MCF 10A (cell line): Measurements from ENCODE around the gene WDR73. TPM values are rescaled to one million over a fixed set of nuclear protein-coding genes. Genes with fewer than 3 reads are reported as not detected.

ENCODE experiments used
- BruUV-seq: library from RNA; stranded (reverse); fragments of 400-500 nt; replicated peaks from 2 replicates; lab custom pipeline; 2021; lab: Mats Ljungman, UMichigan
- CTCF ChIA-PET: fragments of 300-600 bp; sonication (Branson Sonifier 250); formaldehyde crosslinking; extraction: SDS; loops from one replicate; lab custom pipeline; 2021; ENCODE audit warnings: antibody characterized with exemption, inconsistent platforms; lab: Yijun Ruan, JAX
- POLR2A ChIA-PET: fragments of 300-600, 350-650 bp; sonication (Branson Sonifier 250); formaldehyde crosslinking; extraction: SDS; loops from one replicate; lab custom pipeline; 2020; ENCODE audit warnings: antibody characterized with exemption, inconsistent platforms; lab: Yijun Ruan, JAX
- DNase-seq: peaks from one replicate; pipeline ENCODE4 v3.0.0-alpha.2; 2018; ENCODE audit not compliant: unreplicated experiment
- H3K27ac Mint-ChIP-seq: one replicate; pipeline ENCODE4 v1.8.0; 2022; ENCODE audit warnings: mild to moderate bottlenecking, low read depth, mixed read lengths; ENCODE audit not compliant: unreplicated experiment
- H3K27me3 Mint-ChIP-seq: one replicate; pipeline ENCODE4 v1.8.0; 2022; ENCODE audit warnings: mixed read lengths; ENCODE audit not compliant: insufficient read depth, unreplicated experiment
- H3K36me3 Mint-ChIP-seq: one replicate; pipeline ENCODE4 v1.8.0; 2022; ENCODE audit warnings: mild to moderate bottlenecking, moderate library complexity, mixed read lengths; ENCODE audit not compliant: insufficient read depth, unreplicated experiment
- H3K4me1 Mint-ChIP-seq: one replicate; pipeline ENCODE4 v1.8.0; 2022; ENCODE audit warnings: mixed read lengths; ENCODE audit not compliant: insufficient read depth, unreplicated experiment
- H3K4me3 Mint-ChIP-seq: one replicate; pipeline ENCODE4 v1.8.0; 2022; ENCODE audit warnings: mild to moderate bottlenecking, moderate library complexity, mixed read lengths; ENCODE audit not compliant: unreplicated experiment
- H3K9me3 Mint-ChIP-seq: one replicate; pipeline ENCODE4 v1.8.0; 2022; ENCODE audit warnings: mixed read lengths; ENCODE audit not compliant: unreplicated experiment
- intact Hi-C: fragments of 100-400 bp; cut with micrococcal nuclease; formaldehyde crosslinking; loops from 2 replicates; pipeline ENCODE4 v1.14.1; 2022
- total RNA-seq: library from RNA; stranded (reverse); gene quantifications from 2 replicates; pipeline ENCODE4 v1.2.3, GENCODE V29; 2022
- TF ChIP-seq, protein P1 (sequence below): fragments of 200-600 bp; IDR thresholded peaks from one replicate; pipeline ENCODE4 v1.8.0; 2022; ENCODE audit warnings: antibody characterized with exemption, mild to moderate bottlenecking; ENCODE audit not compliant: unreplicated experiment

Gene WDR73
- total RNA-seq, 1 experiment from 2014 or later, result 42.1 TPM

DNA sequence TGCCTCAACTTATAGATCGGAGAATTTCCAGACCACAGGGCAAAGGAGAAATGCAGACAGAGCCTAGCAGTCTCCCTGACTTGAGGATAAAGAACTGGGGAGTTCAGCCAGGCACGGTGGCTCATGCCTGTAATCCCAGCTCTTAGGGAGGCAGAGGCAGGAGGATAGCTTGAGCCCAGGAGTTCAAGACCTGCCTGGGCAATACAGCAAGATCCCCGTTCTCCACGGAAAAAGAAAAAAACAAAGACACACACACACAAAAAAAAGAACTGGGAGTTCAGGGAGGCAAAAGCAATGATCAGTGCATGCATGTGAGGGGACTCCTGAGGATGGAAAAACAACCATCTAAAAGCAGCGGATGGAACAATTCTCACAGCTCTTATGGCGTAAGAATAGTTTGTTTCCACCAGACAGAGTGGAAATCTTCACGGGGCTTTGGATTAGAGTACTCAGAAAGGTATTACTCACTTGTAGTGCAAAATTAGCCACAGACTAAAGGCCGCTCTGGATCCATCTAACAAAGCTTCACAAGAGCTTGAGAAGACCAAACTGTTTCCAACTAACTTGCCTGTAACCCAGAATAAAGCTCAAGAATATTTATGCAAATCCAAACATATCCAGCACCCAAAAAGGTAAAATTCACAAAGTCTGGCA, 45.6 kb upstream of the WDR73 start:
- CTCF ChIA-PET, result no interaction called here
- POLR2A ChIA-PET, result interaction anchor here (1.0 to 1.8 kb wide), 3 partner anchors 12 to 16 kb away, joined by 4 to 6 read pairs (median 6); partner anchors contain the start of gene SEC11A
- TF ChIP-seq, protein P1, sequence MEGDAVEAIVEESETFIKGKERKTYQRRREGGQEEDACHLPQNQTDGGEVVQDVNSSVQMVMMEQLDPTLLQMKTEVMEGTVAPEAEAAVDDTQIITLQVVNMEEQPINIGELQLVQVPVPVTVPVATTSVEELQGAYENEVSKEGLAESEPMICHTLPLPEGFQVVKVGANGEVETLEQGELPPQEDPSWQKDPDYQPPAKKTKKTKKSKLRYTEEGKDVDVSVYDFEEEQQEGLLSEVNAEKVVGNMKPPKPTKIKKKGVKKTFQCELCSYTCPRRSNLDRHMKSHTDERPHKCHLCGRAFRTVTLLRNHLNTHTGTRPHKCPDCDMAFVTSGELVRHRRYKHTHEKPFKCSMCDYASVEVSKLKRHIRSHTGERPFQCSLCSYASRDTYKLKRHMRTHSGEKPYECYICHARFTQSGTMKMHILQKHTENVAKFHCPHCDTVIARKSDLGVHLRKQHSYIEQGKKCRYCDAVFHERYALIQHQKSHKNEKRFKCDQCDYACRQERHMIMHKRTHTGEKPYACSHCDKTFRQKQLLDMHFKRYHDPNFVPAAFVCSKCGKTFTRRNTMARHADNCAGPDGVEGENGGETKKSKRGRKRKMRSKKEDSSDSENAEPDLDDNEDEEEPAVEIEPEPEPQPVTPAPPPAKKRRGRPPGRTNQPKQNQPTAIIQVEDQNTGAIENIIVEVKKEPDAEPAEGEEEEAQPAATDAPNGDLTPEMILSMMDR, result no peak
- H3K36me3 Mint-ChIP-seq, result peaks cover 14% of the 10 kb centered on the region
- no peak overlapping the region for H3K4me3 Mint-ChIP-seq
- peaks cover 6% of the 10 kb centered on the region for H3K4me1 Mint-ChIP-seq
- BruUV-seq, result no TSS peak
- H3K27me3 Mint-ChIP-seq, result no peaks in the 10 kb centered on the region
- no peaks in the 10 kb centered on the region for H3K9me3 Mint-ChIP-seq
- intact Hi-C loops, result no loop called here
- DNase-seq, result no peak
- peak overlapping the region; percentile 53 for H3K27ac Mint-ChIP-seq

DNA sequence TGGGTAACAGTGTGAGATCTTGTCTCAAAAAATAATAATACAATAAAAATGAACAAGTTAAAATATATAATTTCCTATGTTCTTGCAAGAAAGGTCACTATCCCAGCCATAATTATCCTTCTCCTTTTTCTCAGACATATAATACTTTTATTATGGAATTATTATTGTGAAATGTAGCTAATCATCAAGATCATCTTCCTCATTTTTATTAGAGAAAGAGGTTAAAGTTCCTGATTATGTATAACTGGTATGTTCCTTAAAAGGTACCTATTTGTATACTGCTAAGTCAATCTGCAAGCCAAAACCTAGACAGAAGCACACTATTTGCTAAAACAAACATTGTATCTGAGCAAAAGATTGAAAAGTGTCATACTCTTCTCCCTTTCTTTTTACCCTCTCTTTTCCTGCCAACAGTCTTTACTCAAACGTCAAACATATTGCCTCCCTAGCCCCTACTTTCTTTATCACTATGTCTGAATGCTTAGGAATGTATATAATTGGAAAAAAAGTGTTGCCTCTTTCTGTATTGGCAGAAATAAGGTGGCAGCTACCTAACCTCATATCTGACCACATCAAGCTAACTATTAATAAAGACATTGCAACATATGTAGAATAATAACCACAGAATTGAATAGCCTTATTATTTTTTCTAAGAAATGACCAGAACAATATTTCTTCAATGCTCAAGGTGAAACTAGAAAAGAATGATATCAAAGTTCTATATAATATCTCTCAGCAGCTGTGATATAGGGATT, 43.3 kb upstream of the WDR73 start:
- no peak for DNase-seq
- no TSS peak for BruUV-seq
- peaks cover 6% of the 10 kb centered on the region for H3K4me1 Mint-ChIP-seq
- intact Hi-C loops, result no loop called here
- peaks cover 12% of the 10 kb centered on the region for H3K36me3 Mint-ChIP-seq
- ChIA-PET POLR2A (interaction anchor here (1.0 to 3.5 kb wide), 4 partner anchors 18 to 50 kb away, joined by 3 to 29 read pairs (median 4); partner anchors contain the start of gene SEC11A), CTCF (interaction anchor here (0.5 kb wide), 1 partner anchor 1277 kb away, joined by 3 read pairs; no protein-coding TSS in a partner anchor)
- TF ChIP-seq, protein P1, result no peak
- H3K27ac Mint-ChIP-seq, result no peak overlapping the region
- no peaks in the 10 kb centered on the region for H3K9me3 Mint-ChIP-seq
- H3K4me3 Mint-ChIP-seq, result no peak overlapping the region
- no peaks in the 10 kb centered on the region for H3K27me3 Mint-ChIP-seq

DNA sequence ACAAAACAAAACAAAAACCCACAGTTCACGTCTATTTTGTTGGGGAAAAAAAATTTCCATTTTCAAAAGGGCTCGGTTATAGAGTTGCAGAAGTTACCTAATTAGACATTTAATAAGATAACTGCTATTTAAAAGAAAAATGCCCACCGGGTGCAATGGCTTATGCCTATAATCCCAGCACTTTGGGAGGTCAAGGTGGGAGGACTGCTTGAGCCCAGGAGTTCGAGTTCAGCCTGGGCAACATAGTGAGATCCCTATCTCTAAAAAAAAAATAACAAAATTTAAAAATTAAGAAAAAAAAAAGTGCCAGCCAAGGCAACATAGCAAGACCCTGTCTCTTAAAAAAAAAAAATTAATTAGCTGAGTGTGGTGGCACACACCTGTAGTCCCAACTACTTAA, 42.7 kb upstream of the WDR73 start:
- no peak for DNase-seq
- Mint-ChIP-seq H3K36me3 (peaks cover 11% of the 10 kb centered on the region), H3K4me1 (peaks cover 6% of the 10 kb centered on the region), H3K27me3 (no peaks in the 10 kb centered on the region), H3K4me3 (no peak overlapping the region), H3K9me3 (no peaks in the 10 kb centered on the region), H3K27ac (no peak overlapping the region)
- TF ChIP-seq, protein P1, result no peak
- ChIA-PET CTCF (interaction anchor here (1.0 kb wide), 1 partner anchor 44 kb away, joined by 3 read pairs; no protein-coding TSS in a partner anchor), POLR2A (interaction anchor here (1.0 to 3.5 kb wide), 2 partner anchors 18 to 51 kb away, joined by 3 to 29 read pairs; partner anchors contain the start of gene SEC11A)
- intact Hi-C loops, result no loop called here
- no TSS peak for BruUV-seq

- TF ChIP-seq, protein P1, result no peak
- H3K9me3 Mint-ChIP-seq, result no peaks in the 10 kb centered on the region
- H3K4me1 Mint-ChIP-seq, result peaks cover 3% of the 10 kb centered on the region
- CTCF ChIA-PET, result no interaction called here
- no peak overlapping the region for H3K27ac Mint-ChIP-seq
- no TSS peak for BruUV-seq
- POLR2A ChIA-PET, result no interaction called here
- intact Hi-C loops, result no loop called here
- DNase-seq, result no peak
- no peaks in the 10 kb centered on the region for H3K27me3 Mint-ChIP-seq
- H3K36me3 Mint-ChIP-seq, result peaks cover 62% of the 10 kb centered on the region
- H3K4me3 Mint-ChIP-seq, result no peak overlapping the region
Measured at GRCh38 chr15:84690342-84690741, 36.3 kb upstream of the WDR73 start.
